Gastrocnemius medialis (tissue), 4 donors: ENCODE measurements around the gene ZFAND4. TPM values are rescaled to one million over a fixed set of nuclear protein-coding genes. Genes with fewer than 3 reads are reported as not detected.

ENCODE experiments used
- ATAC-seq, 2 donors: fragments of 150-250 bp; one replicate each; pipeline ENCODE4 v1.9.1; 2016
- DNase-seq, 2 donors: peaks; one replicate each; pipeline ENCODE4 v3.0.0-alpha.2; 2019
- H3K27ac ChIP-seq, 4 donors: fragments of 200-600 bp; sonication (generic); 1 replicate in 1 of 4; 2 replicates in 3 of 4; pipeline ENCODE4 v1.5.1; 2016 to 2018; ENCODE audit warnings: mild to moderate bottlenecking in 2 of 4, moderate library complexity in 1 of 4
- H3K27me3 ChIP-seq, 3 donors: fragments of 200-600 bp; sonication (generic) in 2 of 3; 1 replicate in 1 of 3; 2 replicates in 2 of 3; pipeline versions ENCODE4 v1.5.1 to v1.6.0; 2016 to 2019; ENCODE audit warnings: mild to moderate bottlenecking in 1 of 3, moderate library complexity in 1 of 3
- H3K36me3 ChIP-seq, 2 donors: fragments of 200-600 bp; sonication (generic) in 1 of 2; one replicate each; pipeline ENCODE4 v1.5.1; 2017 to 2018
- H3K4me1 ChIP-seq, 2 donors: fragments of 200-600 bp; sonication (generic) in 1 of 2; one replicate each; pipeline ENCODE4 v1.5.1; 2016 to 2017; ENCODE audit warnings: mild to moderate bottlenecking in 2 of 2
- H3K4me3 ChIP-seq, 4 donors: fragments of 200-600 bp; sonication (generic) in 3 of 4; 1 replicate in 1 of 4; 2 replicates in 3 of 4; pipeline ENCODE4 v1.5.1; 2016 to 2019; ENCODE audit warnings: mild to moderate bottlenecking in 2 of 4
- H3K9me3 ChIP-seq, 3 donors: fragments of 200-600 bp; sonication (generic) in 2 of 3; 1 replicate in 1 of 3; 2 replicates in 2 of 3; pipeline ENCODE4 v1.5.1; 2016 to 2019
- CTCF ChIP-seq, 5 experiments: fragments of 450-650 bp in 3 of 5; fragments of 200-600 bp in 2 of 5; sonication (generic) in 2 of 5; IDR thresholded peaks in 4 of 5; conservative IDR thresholded peaks in 1 of 5; 1 replicate in 4 of 5; 2 replicates in 1 of 5; pipeline ENCODE4 v1.5.1; 2016 to 2019; ENCODE audit warnings: antibody characterized with exemption in 5 of 5, mild to moderate bottlenecking in 3 of 5, moderate library complexity in 3 of 5
- POLR2A ChIP-seq, 2 donors: fragments of 450-650 bp; IDR thresholded peaks; one replicate each; pipeline ENCODE4 v1.6.1; 2017; ENCODE audit warnings: antibody characterized with exemption in 2 of 2, mild to moderate bottlenecking in 2 of 2, moderate library complexity in 2 of 2
- in situ Hi-C, 4 donors: fragments of 200-750 bp; cut with MboI; loops; one replicate each; pipeline versions ENCODE4 v1.15.0 to v1.8.0; 2017; ENCODE audit warnings: low sequenced_read_pairs in 4 of 4
- intact Hi-C: fragments of 100-400 bp; cut with DNase I; formaldehyde crosslinking; loops from one replicate; pipeline ENCODE4 v1.15.1; 2023; ENCODE audit warnings: low total_unique reads
- total RNA-seq, 4 donors: library from RNA; depleted of rRNA; stranded (reverse); fragments of >200 nt; gene quantifications; one replicate each; pipeline versions ENCODE4 v1.1.0 to v1.2.3, GENCODE V29; 2016

The ZFAND4 gene
- total RNA-seq, 4 donors from 2014 or later: 6.4 to 15.0 (median 12.3) TPM

- TF ChIP-seq CTCF (IDR thresholded peaks at IDR 0.05 in 4 of 5, conservative IDR thresholded peaks at IDR 0.05 in 1 of 5): no peak
- TF ChIP-seq POLR2A (IDR thresholded peaks at IDR 0.05): no peak
Measured at GRCh38 chr10:45592926-45593325, 79.6 kb downstream of the ZFAND4 start.

GRCh38 chr10:45592432-45592831 lies 80.1 kb downstream of the ZFAND4 start:
- Histone ChIP-seq H3K27ac (no peak overlapping the region), H3K4me3 (no peak overlapping the region), H3K9me3 (no peaks in the 10 kb centered on the region), H3K4me1 (peaks cover 21 to 22% of the 10 kb centered on the region in 2 donors), H3K36me3 (peaks cover 0 to 10% of the 10 kb centered on the region in 2 donors), H3K27me3 (no peaks in the 10 kb centered on the region)
- no peak for ATAC-seq
- no peak for DNase-seq
- no peak for TF ChIP-seq POLR2A (IDR thresholded peaks at IDR 0.05)
- no peak for TF ChIP-seq CTCF (IDR thresholded peaks at IDR 0.05 in 4 of 5, conservative IDR thresholded peaks at IDR 0.05 in 1 of 5)
- intact Hi-C loops: loop anchor here (5.0 to 10.0 kb wide), 2 partner anchors 80 to 588 kb away; partner anchors contain the start of genes ZFAND4 and ZNF22
- in situ Hi-C loops: no loop called here

More at GRCh38 chr10:45592926-45593325, 79.6 kb downstream of the ZFAND4 start:
- in situ Hi-C loops (no loop called here), intact Hi-C loops (loop anchor here (5.0 to 10.0 kb wide), 2 partner anchors 79 to 588 kb away; partner anchors contain the start of genes ZFAND4 and ZNF22)
- DNase-seq: no peak
- H3K27ac ChIP-seq: no peak overlapping the region
- no peaks in the 10 kb centered on the region for H3K27me3 ChIP-seq
- H3K4me3 ChIP-seq: peak overlapping the region in 1 of 4 donors; percentile 80
- peaks cover 21 to 22% of the 10 kb centered on the region in 2 donors for H3K4me1 ChIP-seq
- no peak for ATAC-seq
- no peaks in the 10 kb centered on the region for H3K9me3 ChIP-seq
- H3K36me3 ChIP-seq: peaks cover 0 to 10% of the 10 kb centered on the region in 2 donors

GRCh38 chr10:45591280-45591679 lies 81.3 kb downstream of the ZFAND4 start:
- H3K27me3 ChIP-seq: no peaks in the 10 kb centered on the region
- intact Hi-C loops: loop anchor here (2.0 to 10.0 kb wide), 3 partner anchors 81 to 586 kb away; partner anchors contain the start of genes ZFAND4 and ZNF22
- no peak for ATAC-seq

GRCh38 chr10:45589868-45590267 lies 82.7 kb downstream of the ZFAND4 start:
- ATAC-seq: no peak
- no peak for DNase-seq
- H3K4me3 ChIP-seq: no peak overlapping the region
- H3K9me3 ChIP-seq: peaks cover 0 to 3% (median 0%) of the 10 kb centered on the region in 3 donors
- peaks cover 21 to 22% of the 10 kb centered on the region in 2 donors for H3K4me1 ChIP-seq
- in situ Hi-C loops (no loop called here), intact Hi-C loops (loop anchor here (2.0 to 10.0 kb wide), 3 partner anchors 82 to 585 kb away; partner anchors contain the start of genes ZFAND4 and ZNF22)
- no peaks in the 10 kb centered on the region for H3K27me3 ChIP-seq
- no peak overlapping the region for H3K27ac ChIP-seq
- H3K36me3 ChIP-seq: peaks cover 0 to 10% of the 10 kb centered on the region in 2 donors
- TF ChIP-seq CTCF (IDR thresholded peaks at IDR 0.05 in 4 of 5, conservative IDR thresholded peaks at IDR 0.05 in 1 of 5) (no peak), POLR2A (IDR thresholded peaks at IDR 0.05) (no peak)

More at GRCh38 chr10:45591280-45591679, 81.3 kb downstream of the ZFAND4 start:
- Histone ChIP-seq H3K4me1 (peaks cover 21 to 22% of the 10 kb centered on the region in 2 donors), H3K27ac (no peak overlapping the region), H3K9me3 (no peaks in the 10 kb centered on the region), H3K36me3 (peaks cover 0 to 10% of the 10 kb centered on the region in 2 donors), H3K4me3 (no peak overlapping the region)
- in situ Hi-C loops: no loop called here
- DNase-seq: no peak
- no peak for TF ChIP-seq CTCF (IDR thresholded peaks at IDR 0.05 in 4 of 5, conservative IDR thresholded peaks at IDR 0.05 in 1 of 5)
- no peak for TF ChIP-seq POLR2A (IDR thresholded peaks at IDR 0.05)
